ENCODE data around the gene TRAF2. TPM values are rescaled to one million over a fixed set of nuclear protein-coding genes. Genes with fewer than 3 reads are reported as not detected.

The TRAF2 gene
- total and polyA plus RNA-seq, 2 of the 13 experiments (the other 11 are each of a cell fraction or from before 2014, with no cell fraction given), result 12.4 to 13.6 TPM

- TF ChIP-seq ZNF510 (CRISPR knock-in tag; IDR thresholded peaks at IDR 0.05; ENCODE audit: low read depth), result peak; percentile 86; the same call in 1 of the 2 replicates
- TF ChIP-seq ZFP41 (CRISPR knock-in tag; IDR thresholded peaks at IDR 0.05; ENCODE audit: borderline replicate concordance), result no peak
- TF ChIP-seq ZBED4 (CRISPR knock-in tag; IDR thresholded peaks at IDR 0.05; ENCODE audit: borderline replicate concordance), result peak; percentile 69; the same call in 1 of the 2 replicates
- no peak for TF ChIP-seq ZNF703 (CRISPR knock-in tag; IDR thresholded peaks at IDR 0.05; ENCODE audit: borderline replicate concordance)
- peak; percentile 85 for TF ChIP-seq FOXA3 (CRISPR knock-in tag; IDR thresholded peaks at IDR 0.05)
- no peak for TF ChIP-seq DNMT3B (CRISPR knock-in tag; conservative IDR thresholded peaks at IDR 0.05)
- no peak for TF ChIP-seq ZMAT5 (CRISPR knock-in tag; IDR thresholded peaks at IDR 0.05; ENCODE audit: borderline replicate concordance, low read depth)
- no peak for TF ChIP-seq ZNF264 (CRISPR knock-in tag; IDR thresholded peaks at IDR 0.05)
- TF ChIP-seq ZBTB10 (CRISPR knock-in tag; IDR thresholded peaks at IDR 0.05; ENCODE audit: borderline replicate concordance), result no peak
- TF ChIP-seq POGZ (CRISPR knock-in tag; IDR thresholded peaks at IDR 0.05), result no peak
- TF ChIP-seq ZNF275 (CRISPR knock-in tag; IDR thresholded peaks at IDR 0.05; ENCODE audit: borderline replicate concordance), result no peak
- TF ChIP-seq ZNF75D (CRISPR knock-in tag; IDR thresholded peaks at IDR 0.05; ENCODE audit: borderline replicate concordance), result no peak
- peak; percentile 60; the same call in 1 of the 2 replicates for TF ChIP-seq CREM (IDR thresholded peaks at IDR 0.05)
- TF ChIP-seq CREM (CRISPR knock-in tag; IDR thresholded peaks at IDR 0.05), result no peak
- TF ChIP-seq YY1 (IDR thresholded peaks at IDR 0.05; ENCODE audit: insufficient read depth, insufficient replicate concordance, low read depth, low read length), result peak; percentile 82
- TF ChIP-seq SRSF1 (optimal IDR thresholded peaks at IDR 0.05; ENCODE audit: low read depth, low read length), result no peak
- peak; percentile 94; the same call in 1 of the 2 replicates for TF ChIP-seq MEIS1 (CRISPR knock-in tag; IDR thresholded peaks at IDR 0.05; ENCODE audit: borderline replicate concordance)
- peak; percentile 46; the same call in 1 of the 2 replicates for TF ChIP-seq BHLHE40 (IDR thresholded peaks at IDR 0.05; ENCODE audit: low read length)
Measured at GRCh38 chr9:136882109-136882946, 4.0 kb upstream of the TRAF2 start (continued).
